OCI-M2 (cell line): ENCODE data around the gene IFIT1B.
"Not testable (repeated sequence)": the region's sequence is repeated elsewhere in the genome, so short reads cannot be mapped to it uniquely, and the experiment has no call there.

ENCODE experiments used
- DNase-seq: peaks from one replicate; lab custom pipeline; 2025; ENCODE audit not compliant: unreplicated experiment; lab: John Stamatoyannopoulos, UW

Gene IFIT1B

GRCh38 chr10:89409282-89409681 lies 31.4 kb downstream of the IFIT1B start:
- not testable (repeated sequence) for DNase-seq

- not testable (repeated sequence) for DNase-seq
Observed at GRCh38 chr10:89410551-89410950, 32.7 kb downstream of the IFIT1B start.

GRCh38 chr10:89411135-89411534 lies 33.3 kb downstream of the IFIT1B start:
- not testable (repeated sequence) for DNase-seq

GRCh38 chr10:89412276-89412675 lies 34.4 kb downstream of the IFIT1B start:
- not testable (repeated sequence) for DNase-seq

GRCh38 chr10:89413398-89413912 lies 35.6 kb downstream of the IFIT1B start:
- DNase-seq: no peak

- no peak for DNase-seq
Observed at GRCh38 chr10:89414146-89414878, 36.5 kb downstream of the IFIT1B start, which contains the start of gene IFIT5. Gene IFIT5 (plus strand): TSS chr10:89414568. CDS start chr10:89414799, 231 bp downstream.

GRCh38 chr10:89414879-89415821 lies 37.3 kb downstream of the IFIT1B start:
- DNase-seq: no peak

- no peak for DNase-seq
Observed at GRCh38 chr10:89416465-89416864, 38.6 kb downstream of the IFIT1B start.

- DNase-seq: no peak
Observed at GRCh38 chr10:89419548-89419947, 41.7 kb downstream of the IFIT1B start.

GRCh38 chr10:89421018-89421476 lies 43.2 kb downstream of the IFIT1B start:
- DNase-seq: no peak

- no peak for DNase-seq
Observed at GRCh38 chr10:89425000-89425399, 47.1 kb downstream of the IFIT1B start.

- DNase-seq: no peak
Observed at GRCh38 chr10:89426230-89426868, 48.5 kb downstream of the IFIT1B start.

GRCh38 chr10:89427629-89428028 lies 49.8 kb downstream of the IFIT1B start:
- DNase-seq: no peak

GRCh38 chr10:89428877-89429276 lies 51.0 kb downstream of the IFIT1B start:
- no peak for DNase-seq

GRCh38 chr10:89431977-89432376 lies 54.1 kb downstream of the IFIT1B start:
- DNase-seq: no peak
